Right cardiac atrium (tissue), 5 donors: Measurements from ENCODE around the gene SLC10A4. TPM values are rescaled to one million over a fixed set of nuclear protein-coding genes. Genes with fewer than 3 reads are reported as not detected.

Source experiments
- ATAC-seq, 2 donors: fragments of 200-7000 bp; cut with Tn5 transposase; one replicate each; pipeline versions ENCODE4 v1.8.0 to v1.9.1; 2020; ENCODE audit warnings: moderate library complexity in 2 of 2, mild to moderate bottlenecking in 1 of 2
- DNase-seq, 3 donors: peaks; one replicate each; pipeline ENCODE4 v3.0.0-alpha.2; 2020
- H3K27ac ChIP-seq: one replicate; pipeline ENCODE4 v1.5.1; 2013; ENCODE audit warnings: mild to moderate bottlenecking, low read length, control low read depth, moderate library complexity
- H3K27me3 ChIP-seq: one replicate; pipeline ENCODE4 v1.6.1; 2013; ENCODE audit not compliant: control insufficient read depth, insufficient read depth
- H3K4me1 ChIP-seq: one replicate; pipeline ENCODE4 v1.6.1; 2013; ENCODE audit warnings: low read length; ENCODE audit not compliant: control insufficient read depth, insufficient read depth
- H3K4me3 ChIP-seq: one replicate; pipeline ENCODE4 v1.5.1; 2013; ENCODE audit warnings: low read length, control low read depth
- H3K9me3 ChIP-seq: one replicate; pipeline ENCODE4 v1.6.1; 2013; ENCODE audit warnings: low read length; ENCODE audit not compliant: control insufficient read depth
- WGBS: extraction: QIAGEN DNeasy Blood & Tissue Kit; methylation state at CpG from one replicate; pipeline ENCODE4 v1.1.7; 2013; 5-methylcytosine and 5-hydroxymethylcytosine counted together
- intact Hi-C, 4 donors: fragments of 100-400 bp; cut with DNase I; formaldehyde crosslinking; loops; one replicate each; pipeline versions ENCODE4 v1.11.0 to v1.14.0; 2022 to 2023
- polyA plus RNA-seq: library from polyadenylated mRNA; stranded (reverse); fragments of 200-250 nt; gene quantifications from one replicate; pipeline ENCODE4 v1.2.3, GENCODE V29; 2013
- total RNA-seq, 4 donors: library from RNA; stranded (reverse); fragmentation: NEBNext Ultra II Directional; extraction: Animal tissue kit (Norgen Biotek cat#: 25700); gene quantifications; one replicate each; pipeline ENCODE4 v1.2.1, GENCODE V29; 2021
- donor health status: healthy with polysubstance abuse.
- donor health status: DM: no; HTN: yes; CAD: no.
- donor health status: DM: no; HTN: no; CAD: no.
- donor health status: DM: no; HTN: yes; CAD: no; lungs with severe emphysema.
- donor health status: DM: yes; HTN: yes; CAD: no.

SLC10A4 gene
- total and polyA plus RNA-seq, 5 donors, result 0.09 to 0.25 TPM; not detected in 3

DNA sequence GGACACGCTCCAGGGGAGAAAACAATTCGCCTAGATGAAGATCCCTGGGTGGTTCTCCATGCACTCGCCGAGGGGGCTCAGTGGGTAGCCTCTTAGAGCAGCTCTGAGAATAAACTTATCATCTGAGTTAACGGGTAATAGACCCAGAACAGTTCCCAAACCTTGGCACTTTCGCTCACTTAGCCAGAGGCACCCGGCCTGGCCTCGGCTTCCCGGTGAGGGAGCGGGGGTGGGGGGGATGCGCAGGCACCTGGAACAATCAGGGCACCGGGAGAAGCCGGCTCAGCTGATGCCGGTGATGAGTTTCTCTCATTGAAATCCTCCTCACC lies 6.5 kb downstream of the SLC10A4 start:
- H3K9me3 ChIP-seq, result no peaks in the 10 kb centered on the region
- DNase-seq (no peak), ATAC-seq (peak in 1 of 2 donors; percentile 26)
- H3K4me3 ChIP-seq, result peak overlapping the region; percentile 47
- no peaks in the 10 kb centered on the region for H3K27me3 ChIP-seq
- H3K4me1 ChIP-seq, result peaks cover 3% of the 10 kb centered on the region
- no peak overlapping the region for H3K27ac ChIP-seq
- intact Hi-C loops, result no loop called here
- WGBS, result 19% methylated on average over 14 of the region's 14 CpGs

- peak; percentile 52 to 61 for ATAC-seq
- Histone ChIP-seq H3K4me1 (peaks cover 3% of the 10 kb centered on the region), H3K9me3 (no peaks in the 10 kb centered on the region), H3K27ac (no peak within 1 kb of the TSS), H3K4me3 (peak within 1 kb of the TSS; percentile 47), H3K27me3 (no peaks in the 10 kb centered on the region)
- peak in 2 of 3 donors; percentile 38 to 46 for DNase-seq
- 2% methylated on average over 80 of the region's 80 CpGs for WGBS
- intact Hi-C loops, result no loop called here
Measured at GRCh38 chr4:48490012-48490679, 7.0 kb downstream of the SLC10A4 start, which contains the start of gene ZAR1. Gene ZAR1 (plus strand): TSS chr4:48490252. CDS start chr4:48490292, 40 bp downstream.

- H3K27ac ChIP-seq, result no peak overlapping the region
- ATAC-seq (peak; percentile 19 to 38), DNase-seq (peak in 1 of 3 donors; percentile 37)
- intact Hi-C loops, result no loop called here
- peak overlapping the region; percentile 47 for H3K4me3 ChIP-seq
- H3K9me3 ChIP-seq, result no peaks in the 10 kb centered on the region
- peaks cover 3% of the 10 kb centered on the region for H3K4me1 ChIP-seq
- H3K27me3 ChIP-seq, result no peaks in the 10 kb centered on the region
- WGBS, result 7% methylated on average over 104 of the region's 104 CpGs
Measured at GRCh38 chr4:48490680-48491513, 7.8 kb downstream of the SLC10A4 start.

DNA sequence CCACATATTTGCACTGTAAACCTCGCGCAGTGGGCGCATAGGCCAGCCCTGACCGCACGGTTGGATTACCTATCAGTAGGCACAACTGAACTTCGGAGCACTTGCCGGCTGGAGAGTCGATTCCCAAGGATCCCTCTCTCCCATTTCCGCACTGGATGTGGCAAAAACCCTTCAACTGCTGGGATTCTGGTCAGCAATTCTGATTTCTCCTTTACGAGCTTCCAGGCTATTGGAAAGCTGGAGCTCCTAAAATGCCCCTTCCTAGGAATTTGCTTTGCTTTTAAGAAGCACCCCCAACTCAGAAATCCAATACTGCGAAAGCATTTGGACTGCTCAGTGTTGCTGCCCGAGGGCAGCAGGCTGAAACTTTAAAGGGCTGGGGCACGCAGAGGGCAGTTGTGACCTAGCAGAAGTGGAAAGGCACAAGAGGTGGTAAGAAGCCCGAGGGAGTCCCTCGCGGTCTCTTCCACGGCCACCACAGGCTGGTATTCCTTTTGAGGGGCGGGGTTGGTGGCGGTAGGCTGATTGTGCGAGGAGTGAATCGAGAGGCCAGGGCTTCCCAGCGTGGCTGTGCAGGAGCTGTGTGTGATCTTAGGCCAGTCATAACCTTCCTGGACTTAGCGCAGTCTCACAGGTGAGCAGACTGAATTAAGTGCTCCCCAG lies 8.5 kb downstream of the SLC10A4 start:
- 65% methylated on average over 23 of the region's 23 CpGs for WGBS
- Histone ChIP-seq H3K4me1 (peaks cover 3% of the 10 kb centered on the region), H3K27me3 (no peaks in the 10 kb centered on the region), H3K9me3 (no peaks in the 10 kb centered on the region), H3K27ac (no peak overlapping the region), H3K4me3 (no peak overlapping the region)
- DNase-seq, result peak in 2 of 3 donors; percentile 21 to 50
- intact Hi-C loops, result no loop called here
- ATAC-seq, result no peak

- intact Hi-C loops, result no loop called here
- Histone ChIP-seq H3K9me3 (no peaks in the 10 kb centered on the region), H3K27ac (no peak overlapping the region), H3K27me3 (no peaks in the 10 kb centered on the region), H3K4me1 (peaks cover 3% of the 10 kb centered on the region), H3K4me3 (no peak overlapping the region)
- ATAC-seq (no peak), DNase-seq (no peak)
- WGBS, result 74% methylated on average over 4 of the region's 4 CpGs
Measured at GRCh38 chr4:48493452-48494100, 10.4 kb downstream of the SLC10A4 start.

GRCh38 chr4:48495941-48496340 lies 12.8 kb downstream of the SLC10A4 start:
- intact Hi-C loops, result no loop called here

DNA sequence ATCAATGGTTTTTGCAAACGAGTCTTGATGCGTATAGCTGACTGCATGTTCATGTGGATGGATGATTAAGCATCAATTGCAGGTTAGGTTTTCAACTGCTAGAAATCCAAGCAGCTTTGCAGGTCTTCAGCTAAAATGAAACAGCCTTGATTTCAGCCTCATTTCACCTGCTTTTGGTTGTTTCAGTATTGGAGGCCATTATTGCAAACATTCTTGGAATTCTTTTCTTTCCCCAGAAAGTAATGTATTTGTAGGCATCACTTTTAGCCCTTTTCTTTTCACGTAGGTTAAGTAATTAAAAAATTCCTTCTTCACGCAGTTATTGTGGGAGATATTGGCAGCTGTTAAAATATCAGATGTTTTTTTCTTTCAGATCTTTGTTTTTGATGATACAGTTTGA lies 15.8 kb downstream of the SLC10A4 start:
- Histone ChIP-seq H3K4me3 (no peak overlapping the region), H3K4me1 (no peaks in the 10 kb centered on the region), H3K27me3 (no peaks in the 10 kb centered on the region), H3K9me3 (no peaks in the 10 kb centered on the region), H3K27ac (no peak overlapping the region)
- DNase-seq, result no peak
- 95% methylated on average over 4 of the region's 4 CpGs for WGBS
- ATAC-seq, result no peak
- intact Hi-C loops, result no loop called here

More at GRCh38 chr4:48495941-48496340, 12.8 kb downstream of the SLC10A4 start:
- DNase-seq, result no peak
- no peaks in the 10 kb centered on the region for H3K4me1 ChIP-seq
- no peaks in the 10 kb centered on the region for H3K9me3 ChIP-seq
- no peak for ATAC-seq
- H3K4me3 ChIP-seq, result no peak overlapping the region
- H3K27ac ChIP-seq, result no peak overlapping the region
- 96% methylated on average over 2 of the region's 2 CpGs for WGBS
- H3K27me3 ChIP-seq, result no peaks in the 10 kb centered on the region

GRCh38 chr4:48499551-48500066 lies 16.5 kb downstream of the SLC10A4 start:
- no peak for ATAC-seq
- 81% methylated on average over 3 of the region's 3 CpGs for WGBS

GRCh38 chr4:48503233-48504025 lies 20.3 kb downstream of the SLC10A4 start:
- intact Hi-C loops, result no loop called here
- H3K4me1 ChIP-seq, result no peaks in the 10 kb centered on the region
- WGBS, result 63% methylated on average over 4 of the region's 4 CpGs
- H3K27ac ChIP-seq, result no peak overlapping the region
- no peak overlapping the region for H3K4me3 ChIP-seq
- H3K27me3 ChIP-seq, result no peaks in the 10 kb centered on the region
- ATAC-seq (no peak), DNase-seq (no peak)
- H3K9me3 ChIP-seq, result no peaks in the 10 kb centered on the region

More at GRCh38 chr4:48499551-48500066, 16.5 kb downstream of the SLC10A4 start:
- Histone ChIP-seq H3K27me3 (no peaks in the 10 kb centered on the region), H3K9me3 (no peaks in the 10 kb centered on the region), H3K27ac (no peak overlapping the region), H3K4me3 (no peak overlapping the region), H3K4me1 (no peaks in the 10 kb centered on the region)
- no peak for DNase-seq
- intact Hi-C loops, result no loop called here

- H3K27me3 ChIP-seq, result no peaks in the 10 kb centered on the region
- H3K4me1 ChIP-seq, result no peaks in the 10 kb centered on the region
- WGBS, result 93% methylated on average over 2 of the region's 2 CpGs
- intact Hi-C loops, result no loop called here
- DNase-seq, result no peak
- no peak for ATAC-seq
- H3K9me3 ChIP-seq, result no peaks in the 10 kb centered on the region
- no peak overlapping the region for H3K27ac ChIP-seq
- no peak overlapping the region for H3K4me3 ChIP-seq
Measured at GRCh38 chr4:48504026-48504330, 20.8 kb downstream of the SLC10A4 start.
